ENCODE results near the gene MCFD2.

The MCFD2 gene

GRCh38 chr2:46901611-46902010, 14.0 kb downstream of the MCFD2 start:
- Histone ChIP-seq H2AK5ac (ENCODE audit: low read length, severe bottlenecking) (no peak overlapping the region), H3K27me3 (ENCODE audit: control insufficient read depth in 1 of 2, insufficient read depth in 1 of 2, low read length in 2 of 2) (no peaks in the 10 kb centered on the region), H2BK15ac (ENCODE audit: low read depth, poor library complexity, severe bottlenecking) (no peak overlapping the region), H2BK5ac (ENCODE audit: low read depth, low read length, poor library complexity, severe bottlenecking) (no peak overlapping the region), H3K36me3 (ENCODE audit: control insufficient read depth in 1 of 2, insufficient read depth in 2 of 2, low read depth in 1 of 2, low read length in 2 of 2) (peaks cover 16 to 59% of the 10 kb centered on the region in 2 experiments), H2BK120ac (ENCODE audit: low read depth, low read length) (no peak overlapping the region), H3K79me1 (replicated peaks; ENCODE audit: low read length, poor library complexity, severe bottlenecking) (peaks cover 11% of the 10 kb centered on the region), H3K14ac (ENCODE audit: low read length in 2 of 2) (no peak overlapping the region), H3K27ac (ENCODE audit: low read length, poor library complexity, severe bottlenecking) (no peak overlapping the region), H3K18ac (ENCODE audit: low read depth in 1 of 2, low read length in 2 of 2) (no peak overlapping the region), H3K4me3 (ENCODE audit: insufficient read depth in 1 of 2, low read depth in 1 of 2, low read length in 2 of 2) (no peak overlapping the region), H3K4me2 (ENCODE audit: low read length, poor library complexity, severe bottlenecking) (no peak overlapping the region), H3K4me1 (ENCODE audit: control insufficient read depth, insufficient read depth, low read depth, low read length) (no peaks in the 10 kb centered on the region), H3K9me3 (ENCODE audit: control insufficient read depth, low read length) (no peaks in the 10 kb centered on the region), H2AFZ (ENCODE audit: low read depth, low read length) (no peak overlapping the region), H3K9ac (ENCODE audit: low read length) (no peak overlapping the region), H3K23ac (ENCODE audit: low read length in 2 of 2) (no peak overlapping the region), H3K4ac (ENCODE audit: low read depth in 1 of 2, low read length in 2 of 2) (no peak overlapping the region), H4K91ac (ENCODE audit: low read length) (no peak overlapping the region), H4K8ac (ENCODE audit: low read length) (no peak overlapping the region), H2BK12ac (ENCODE audit: low read length in 2 of 2) (no peak overlapping the region)
- DNase-seq: no peak
- WGBS: 93% methylated on average over 1 of the region's 2 CpGs

DNA sequence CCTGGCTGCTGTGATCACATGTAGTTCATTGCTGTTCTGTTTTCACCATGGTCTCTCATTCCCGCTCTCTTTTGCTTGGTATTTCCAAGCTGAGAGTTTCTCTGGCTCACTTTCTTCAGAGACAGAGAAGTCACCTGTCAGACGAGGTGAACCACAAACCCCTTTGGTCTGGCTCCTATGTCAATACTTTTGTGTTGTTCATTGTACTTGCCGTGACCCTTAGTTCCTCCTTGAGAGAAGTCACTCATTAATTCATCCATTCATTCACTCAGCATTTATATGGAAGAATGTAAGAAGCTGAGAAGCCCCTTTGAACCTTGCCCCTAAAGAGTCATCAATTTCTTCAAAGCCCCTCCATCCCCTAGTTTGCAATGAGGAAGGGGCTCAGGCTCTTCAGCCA, 15.2 kb downstream of the MCFD2 start:
- Histone ChIP-seq H3K79me1 (replicated peaks; ENCODE audit: low read length, poor library complexity, severe bottlenecking) (peaks cover 6% of the 10 kb centered on the region), H3K4ac (ENCODE audit: low read depth in 1 of 2, low read length in 2 of 2) (no peak overlapping the region), H3K9ac (ENCODE audit: low read length) (no peak overlapping the region), H2AFZ (ENCODE audit: low read depth, low read length) (no peak overlapping the region), H2AK5ac (ENCODE audit: low read length, severe bottlenecking) (no peak overlapping the region), H3K4me3 (ENCODE audit: insufficient read depth in 1 of 2, low read depth in 1 of 2, low read length in 2 of 2) (no peak overlapping the region), H3K9me3 (ENCODE audit: control insufficient read depth, low read length) (no peaks in the 10 kb centered on the region), H4K8ac (ENCODE audit: low read length) (no peak overlapping the region), H2BK12ac (ENCODE audit: low read length in 2 of 2) (no peak overlapping the region), H3K27me3 (ENCODE audit: control insufficient read depth in 1 of 2, insufficient read depth in 1 of 2, low read length in 2 of 2) (no peaks in the 10 kb centered on the region), H2BK120ac (ENCODE audit: low read depth, low read length) (no peak overlapping the region), H3K14ac (ENCODE audit: low read length in 2 of 2) (no peak overlapping the region), H2BK15ac (ENCODE audit: low read depth, poor library complexity, severe bottlenecking) (no peak overlapping the region), H3K18ac (ENCODE audit: low read depth in 1 of 2, low read length in 2 of 2) (no peak overlapping the region), H3K4me1 (ENCODE audit: control insufficient read depth, insufficient read depth, low read depth, low read length) (no peaks in the 10 kb centered on the region), H3K23ac (ENCODE audit: low read length in 2 of 2) (no peak overlapping the region), H3K27ac (ENCODE audit: low read length, poor library complexity, severe bottlenecking) (no peak overlapping the region), H4K91ac (ENCODE audit: low read length) (no peak overlapping the region), H2BK5ac (ENCODE audit: low read depth, low read length, poor library complexity, severe bottlenecking) (no peak overlapping the region), H3K4me2 (ENCODE audit: low read length, poor library complexity, severe bottlenecking) (no peak overlapping the region), H3K36me3 (ENCODE audit: control insufficient read depth in 1 of 2, insufficient read depth in 2 of 2, low read depth in 1 of 2, low read length in 2 of 2) (peaks cover 10 to 46% of the 10 kb centered on the region in 2 experiments)
- no peak for DNase-seq
- WGBS: 91% methylated on average over 3 of the region's 3 CpGs

GRCh38 chr2:46899053-46899452, 16.6 kb downstream of the MCFD2 start:
- H3K9ac ChIP-seq (ENCODE audit: low read length): no peak overlapping the region
- no peak for DNase-seq

GRCh38 chr2:46898024-46898423, 17.6 kb downstream of the MCFD2 start:
- H3K23ac ChIP-seq (ENCODE audit: low read length in 2 of 2): no peak overlapping the region
- WGBS: 95% methylated on average over 5 of the region's 5 CpGs
- H3K18ac ChIP-seq (ENCODE audit: low read depth in 1 of 2, low read length in 2 of 2): no peak overlapping the region
- H3K4me3 ChIP-seq (ENCODE audit: insufficient read depth in 1 of 2, low read depth in 1 of 2, low read length in 2 of 2): no peak overlapping the region
- peaks cover 3 to 24% of the 10 kb centered on the region in 2 experiments for H3K36me3 ChIP-seq (ENCODE audit: control insufficient read depth in 1 of 2, insufficient read depth in 2 of 2, low read depth in 1 of 2, low read length in 2 of 2)
- H3K4ac ChIP-seq (ENCODE audit: low read depth in 1 of 2, low read length in 2 of 2): no peak overlapping the region
- no peak overlapping the region for H3K9ac ChIP-seq (ENCODE audit: low read length)
- no peaks in the 10 kb centered on the region for H3K9me3 ChIP-seq (ENCODE audit: control insufficient read depth, low read length)
- H2AK5ac ChIP-seq (ENCODE audit: low read length, severe bottlenecking): no peak overlapping the region
- H2AFZ ChIP-seq (ENCODE audit: low read depth, low read length): no peak overlapping the region
- H4K91ac ChIP-seq (ENCODE audit: low read length): no peak overlapping the region
- H3K27ac ChIP-seq (ENCODE audit: low read length, poor library complexity, severe bottlenecking): no peak overlapping the region
- no peak overlapping the region for H2BK120ac ChIP-seq (ENCODE audit: low read depth, low read length)
- H3K79me1 ChIP-seq (replicated peaks; ENCODE audit: low read length, poor library complexity, severe bottlenecking): peaks cover 2% of the 10 kb centered on the region
- DNase-seq: no peak
- H3K27me3 ChIP-seq (ENCODE audit: control insufficient read depth in 1 of 2, insufficient read depth in 1 of 2, low read length in 2 of 2): no peaks in the 10 kb centered on the region
- no peak overlapping the region for H3K4me2 ChIP-seq (ENCODE audit: low read length, poor library complexity, severe bottlenecking)
- H2BK15ac ChIP-seq (ENCODE audit: low read depth, poor library complexity, severe bottlenecking): no peak overlapping the region
- no peak overlapping the region for H2BK5ac ChIP-seq (ENCODE audit: low read depth, low read length, poor library complexity, severe bottlenecking)
- no peaks in the 10 kb centered on the region for H3K4me1 ChIP-seq (ENCODE audit: control insufficient read depth, insufficient read depth, low read depth, low read length)
- no peak overlapping the region for H2BK12ac ChIP-seq (ENCODE audit: low read length in 2 of 2)
- H4K8ac ChIP-seq (ENCODE audit: low read length): no peak overlapping the region
- H3K14ac ChIP-seq (ENCODE audit: low read length in 2 of 2): no peak overlapping the region

More at GRCh38 chr2:46899053-46899452, 16.6 kb downstream of the MCFD2 start:
- Histone ChIP-seq H3K27me3 (ENCODE audit: control insufficient read depth in 1 of 2, insufficient read depth in 1 of 2, low read length in 2 of 2) (no peaks in the 10 kb centered on the region), H3K4me3 (ENCODE audit: insufficient read depth in 1 of 2, low read depth in 1 of 2, low read length in 2 of 2) (no peak overlapping the region), H3K79me1 (replicated peaks; ENCODE audit: low read length, poor library complexity, severe bottlenecking) (peaks cover 5% of the 10 kb centered on the region), H3K9me3 (ENCODE audit: control insufficient read depth, low read length) (no peaks in the 10 kb centered on the region), H2BK5ac (ENCODE audit: low read depth, low read length, poor library complexity, severe bottlenecking) (no peak overlapping the region), H2BK15ac (ENCODE audit: low read depth, poor library complexity, severe bottlenecking) (no peak overlapping the region), H3K4ac (ENCODE audit: low read depth in 1 of 2, low read length in 2 of 2) (no peak overlapping the region), H3K27ac (ENCODE audit: low read length, poor library complexity, severe bottlenecking) (no peak overlapping the region), H3K14ac (ENCODE audit: low read length in 2 of 2) (no peak overlapping the region), H3K4me1 (ENCODE audit: control insufficient read depth, insufficient read depth, low read depth, low read length) (no peaks in the 10 kb centered on the region), H3K18ac (ENCODE audit: low read depth in 1 of 2, low read length in 2 of 2) (no peak overlapping the region), H2AFZ (ENCODE audit: low read depth, low read length) (no peak overlapping the region), H3K36me3 (ENCODE audit: control insufficient read depth in 1 of 2, insufficient read depth in 2 of 2, low read depth in 1 of 2, low read length in 2 of 2) (peaks cover 7 to 33% of the 10 kb centered on the region in 2 experiments), H4K91ac (ENCODE audit: low read length) (no peak overlapping the region), H2BK12ac (ENCODE audit: low read length in 2 of 2) (no peak overlapping the region), H4K8ac (ENCODE audit: low read length) (no peak overlapping the region), H2AK5ac (ENCODE audit: low read length, severe bottlenecking) (no peak overlapping the region), H3K4me2 (ENCODE audit: low read length, poor library complexity, severe bottlenecking) (no peak overlapping the region), H3K23ac (ENCODE audit: low read length in 2 of 2) (no peak overlapping the region), H2BK120ac (ENCODE audit: low read depth, low read length) (no peak overlapping the region)
- WGBS: 95% methylated on average over 17 of the region's 17 CpGs

Measured in mesenchymal stem cell (in vitro differentiated cells and primary cell).